Endothelial cell of umbilical vein (primary cell): ENCODE results near the gene KLHDC4. TPM values are rescaled to one million over a fixed set of nuclear protein-coding genes. Genes with fewer than 3 reads are reported as not detected.

Experiments
- BruUV-seq: library from RNA; stranded (reverse); fragments of 400-500 nt; replicated peaks from 2 replicates; lab custom pipeline; 2021; lab: Mats Ljungman, UMichigan
- CTCF ChIA-PET: fragments of 300-600, 350-600 bp; sonication (Branson Sonifier 250); formaldehyde crosslinking; loops from one replicate; lab custom pipeline; 2021; ENCODE audit warnings: antibody characterized with exemption, inconsistent platforms; lab: Charles Lee
- POLR2A ChIA-PET: fragments of 300-600, 350-600 bp; sonication (Branson Sonifier 250); formaldehyde crosslinking; loops from one replicate; lab custom pipeline; 2021; ENCODE audit warnings: antibody characterized with exemption, inconsistent platforms; lab: Charles Lee
- DNase-seq: peaks from one replicate; pipeline ENCODE4 v3.0.0-alpha.2; 2011; ENCODE audit warnings: low read depth, low spot score
- FAIRE-seq: peaks from 2 replicates; lab custom pipeline; 2011; peaks lifted over from hg19 to GRCh38; lab: Jason Lieb, UNC
- H2AFZ ChIP-seq: 2 replicates; pipeline ENCODE4 v1.6.0; 2012; ENCODE audit warnings: low read depth, low read length, control low read depth, inconsistent platforms
- H3K27ac ChIP-seq: 2 replicates; pipeline ENCODE4 v1.5.1; 2011; ENCODE audit warnings: low read depth, mild to moderate bottlenecking, control low read depth, low read length, moderate library complexity; ENCODE audit not compliant: insufficient read depth
- H3K27me3 ChIP-seq, 2 experiments: 2 replicates each; pipeline versions ENCODE4 v1.6.0 to v1.6.1; 2011; ENCODE audit warnings: low read length in 2 of 2, mixed read lengths in 1 of 2; ENCODE audit not compliant: control insufficient read depth in 2 of 2, insufficient read depth in 2 of 2
- H3K36me3 ChIP-seq, 2 experiments: 2 replicates in 1 of 2; 3 replicates in 1 of 2; pipeline ENCODE4 v1.5.1; 2011; ENCODE audit warnings: low read length in 2 of 2, mild to moderate bottlenecking in 1 of 2, moderate library complexity in 1 of 2; ENCODE audit not compliant: control insufficient read depth in 2 of 2, insufficient read depth in 2 of 2; ENCODE audit errors: extremely low read depth in 1 of 2
- H3K4me1 ChIP-seq: 3 replicates; pipeline ENCODE4 v1.5.1; 2011; ENCODE audit warnings: mild to moderate bottlenecking, low read length; ENCODE audit not compliant: control insufficient read depth, insufficient read depth; ENCODE audit errors: extremely low read depth
- H3K4me2 ChIP-seq: 2 replicates; pipeline ENCODE4 v1.6.1; 2011; ENCODE audit warnings: low read length, control low read depth, mixed read lengths; ENCODE audit not compliant: insufficient read depth
- H3K4me3 ChIP-seq, 3 experiments: fragments of 200-600 bp in 1 of 3; sonication (generic), shearing (Covaris generic) in 1 of 3; replicated peaks in 1 of 3; 2 replicates each; pipeline ENCODE4 v1.5.1; 2011 to 2016; ENCODE audit warnings: control low read depth in 3 of 3, low read length in 3 of 3, mild to moderate bottlenecking in 2 of 3, inconsistent platforms in 1 of 3, low read depth in 1 of 3, moderate library complexity in 1 of 3; ENCODE audit not compliant: insufficient read depth in 1 of 3
- H3K79me2 ChIP-seq: 2 replicates; pipeline ENCODE4 v1.6.0; 2012; ENCODE audit warnings: low read length, inconsistent platforms; ENCODE audit not compliant: control insufficient read depth, insufficient read depth
- H3K9ac ChIP-seq: replicated peaks from 2 replicates; pipeline ENCODE3; 2011; ENCODE audit warnings: low read length, control low read depth; ENCODE audit not compliant: insufficient read depth; ENCODE audit errors: extremely low read depth
- H3K9me1 ChIP-seq: replicated peaks from 3 replicates; pipeline ENCODE4 v1.6.0; 2011; ENCODE audit warnings: mild to moderate bottlenecking, low read length; ENCODE audit not compliant: control insufficient read depth, insufficient read depth; ENCODE audit errors: extremely low read depth
- H3K9me3 ChIP-seq: replicated peaks from 2 replicates; pipeline ENCODE4 v1.5.1; 2012; ENCODE audit warnings: low read length, inconsistent platforms; ENCODE audit not compliant: control insufficient read depth, insufficient read depth
- H4K20me1 ChIP-seq: replicated peaks from 2 replicates; pipeline ENCODE3; 2011; ENCODE audit warnings: mild to moderate bottlenecking, low read length; ENCODE audit not compliant: control insufficient read depth, insufficient read depth; ENCODE audit errors: extremely low read depth
- EZH2 ChIP-seq: IDR thresholded peaks from 2 replicates; pipeline ENCODE4 v1.6.1; 2012; ENCODE audit warnings: borderline replicate concordance, low read depth, mild to moderate bottlenecking, moderate library complexity, low read length, inconsistent platforms; ENCODE audit not compliant: severe bottlenecking
- FOS ChIP-seq: IDR thresholded peaks from 2 replicates; pipeline ENCODE4 v1.6.1; 2011; ENCODE audit warnings: mild to moderate bottlenecking, low read length, moderate library complexity, borderline replicate concordance; ENCODE audit not compliant: insufficient read depth
- GATA2 ChIP-seq: IDR thresholded peaks from 2 replicates; pipeline ENCODE4 v1.7.0; 2011; ENCODE audit warnings: low read depth, mild to moderate bottlenecking, moderate library complexity, mixed read lengths, low read length; ENCODE audit not compliant: insufficient read length, insufficient read depth
- JUN ChIP-seq: IDR thresholded peaks from 2 replicates; pipeline ENCODE4 v1.6.1; 2011; ENCODE audit warnings: borderline replicate concordance, low read depth; ENCODE audit not compliant: insufficient read length, insufficient read depth
- MAX ChIP-seq: IDR thresholded peaks from 2 replicates; pipeline ENCODE4 v1.6.1; 2011; ENCODE audit not compliant: insufficient read depth, insufficient read length
- MYC ChIP-seq: IDR thresholded peaks from one replicate; pipeline ENCODE4 v1.6.1; 2011; ENCODE audit warnings: mild to moderate bottlenecking, low read depth, low read length
- POLR2A ChIP-seq: IDR thresholded peaks from 2 replicates; pipeline ENCODE4 v1.6.1; 2012; ENCODE audit warnings: low read depth, mild to moderate bottlenecking, control low read depth, low read length
- POLR2AphosphoS5 ChIP-seq: IDR thresholded peaks from 2 replicates; pipeline ENCODE4 v1.6.1; 2012; ENCODE audit warnings: low read depth, mild to moderate bottlenecking, control low read depth, low read length, moderate library complexity; ENCODE audit not compliant: insufficient read depth
- dilution Hi-C: fragments of 300-500 bp; cut with MboI; formaldehyde crosslinking; loops from one replicate; pipeline ENCODE4 v1.15.0; 2019; ENCODE audit warnings: low sequenced_read_pairs; ENCODE audit not compliant: extremely low pct_ligation_motif_present
- intact Hi-C: fragments of 100-400 bp; cut with micrococcal nuclease; formaldehyde crosslinking; loops from one replicate; pipeline ENCODE4 v1.10.0; 2022
- polyA plus RNA-seq, 4 experiments: library from polyadenylated mRNA; depleted of rRNA in 3 of 4; stranded (reverse) in 3 of 4; unstranded in 1 of 4; fragments of >200 nt; gene quantifications; 2 replicates each; pipeline versions ENCODE4 v1.2.1 to v1.2.3, GENCODE V29; 2011 to 2012; ENCODE audit warnings: missing spikeins in 1 of 4
- total RNA-seq: library from RNA; stranded (reverse); gene quantifications from 2 replicates; pipeline ENCODE4 v1.2.3, GENCODE V29; 2021
- TF ChIP-seq, protein P1 (sequence below), 2 donors: IDR thresholded peaks; 1 replicate in 1 of 2; 2 replicates in 1 of 2; pipeline ENCODE4 v1.5.1; 2011; ENCODE audit warnings: low read length in 2 of 2, mild to moderate bottlenecking in 2 of 2, moderate library complexity in 2 of 2, control low read depth in 1 of 2, inconsistent platforms in 1 of 2, low read depth in 1 of 2; ENCODE audit not compliant: insufficient read depth in 1 of 2; ENCODE audit errors: extremely low read depth in 1 of 2

Gene KLHDC4
- total and polyA plus RNA-seq, 2 donors (not counting 3 experiments of a cell fraction or from before 2014, with no cell fraction given): 24.7 to 46.2 TPM

DNA sequence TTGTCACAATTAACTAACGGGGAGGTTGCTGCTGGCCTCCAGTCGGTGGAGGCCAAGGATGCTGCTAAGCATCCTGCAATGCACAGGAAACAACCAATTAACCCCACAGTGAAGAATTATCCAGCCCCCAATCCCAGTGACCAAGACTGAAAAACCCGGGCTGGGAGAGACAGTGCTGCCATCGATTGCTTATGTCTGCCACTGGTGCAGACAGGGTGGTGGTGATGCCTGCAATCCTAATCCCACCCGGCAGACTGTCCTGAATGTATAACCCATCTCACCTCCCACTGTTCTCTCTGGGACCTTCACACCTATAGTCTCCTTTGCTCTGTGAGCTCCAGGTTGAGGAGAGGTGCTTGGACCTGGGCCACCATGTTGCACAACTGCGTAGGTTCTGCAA, 42.3 kb upstream of the KLHDC4 start:
- dilution Hi-C loops (no loop called here), intact Hi-C loops (no loop called here)
- Histone ChIP-seq H3K4me2 (no peak overlapping the region), H3K9me1 (no peaks in the 10 kb centered on the region), H3K27me3 (no peaks in the 10 kb centered on the region), H3K79me2 (no peaks in the 10 kb centered on the region), H3K36me3 (no peaks in the 10 kb centered on the region), H3K4me1 (peaks cover 6% of the 10 kb centered on the region), H3K9me3 (no peaks in the 10 kb centered on the region), H3K9ac (no peak overlapping the region), H4K20me1 (no peaks in the 10 kb centered on the region), H3K4me3 (no peak overlapping the region), H2AFZ (no peak overlapping the region), H3K27ac (no peak overlapping the region)
- CTCF ChIA-PET: interaction anchor here (1.2 to 3.5 kb wide), 4 partner anchors 27 to 64 kb away, joined by 5 to 32 read pairs (median 8); no protein-coding TSS in a partner anchor
- POLR2A ChIA-PET: no interaction called here
- DNase-seq: no peak
- BruUV-seq: no TSS peak
- FAIRE-seq: no peak
- TF ChIP-seq, protein P1, sequence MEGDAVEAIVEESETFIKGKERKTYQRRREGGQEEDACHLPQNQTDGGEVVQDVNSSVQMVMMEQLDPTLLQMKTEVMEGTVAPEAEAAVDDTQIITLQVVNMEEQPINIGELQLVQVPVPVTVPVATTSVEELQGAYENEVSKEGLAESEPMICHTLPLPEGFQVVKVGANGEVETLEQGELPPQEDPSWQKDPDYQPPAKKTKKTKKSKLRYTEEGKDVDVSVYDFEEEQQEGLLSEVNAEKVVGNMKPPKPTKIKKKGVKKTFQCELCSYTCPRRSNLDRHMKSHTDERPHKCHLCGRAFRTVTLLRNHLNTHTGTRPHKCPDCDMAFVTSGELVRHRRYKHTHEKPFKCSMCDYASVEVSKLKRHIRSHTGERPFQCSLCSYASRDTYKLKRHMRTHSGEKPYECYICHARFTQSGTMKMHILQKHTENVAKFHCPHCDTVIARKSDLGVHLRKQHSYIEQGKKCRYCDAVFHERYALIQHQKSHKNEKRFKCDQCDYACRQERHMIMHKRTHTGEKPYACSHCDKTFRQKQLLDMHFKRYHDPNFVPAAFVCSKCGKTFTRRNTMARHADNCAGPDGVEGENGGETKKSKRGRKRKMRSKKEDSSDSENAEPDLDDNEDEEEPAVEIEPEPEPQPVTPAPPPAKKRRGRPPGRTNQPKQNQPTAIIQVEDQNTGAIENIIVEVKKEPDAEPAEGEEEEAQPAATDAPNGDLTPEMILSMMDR (IDR thresholded peaks at IDR 0.05; ENCODE audit: extremely low read depth in 1 of 2, insufficient read depth in 1 of 2, low read depth in 1 of 2, low read length in 2 of 2): no peak
- TF ChIP-seq POLR2AphosphoS5: no peak
- TF ChIP-seq FOS: no peak
- no peak for TF ChIP-seq POLR2A
- no peak for TF ChIP-seq EZH2
- TF ChIP-seq GATA2: no peak
- no peak for TF ChIP-seq MYC
- no peak for TF ChIP-seq MAX
- no peak for TF ChIP-seq JUN
